HL-60 (cell line): ENCODE measurements around the gene KMT5C.

Experiments used
- CTCF ChIP-seq: IDR thresholded peaks from one replicate; pipeline ENCODE4 v1.5.1; 2011; ENCODE audit warnings: low read length, control low read depth, inconsistent platforms; ENCODE audit not compliant: insufficient read depth
- POLR2AphosphoS5 ChIP-seq: IDR thresholded peaks from 2 replicates; pipeline ENCODE4 v1.6.1; 2012; ENCODE audit warnings: low read depth
- REST ChIP-seq: IDR thresholded peaks from 2 replicates; pipeline ENCODE4 v1.6.1; 2012; ENCODE audit warnings: low read depth; ENCODE audit not compliant: insufficient replicate concordance

GRCh38 chr19:55368106-55368505 is 28.4 kb downstream of the KMT5C start:
- TF ChIP-seq CTCF: no peak
- TF ChIP-seq POLR2AphosphoS5: no peak
- TF ChIP-seq REST: no peak
